Activated T-cell treated with anti-CD3 and anti-CD28 coated beads, Interleukin-2, amount 50 U/mL, for 4 hours (primary cell): ENCODE data around the gene C17orf107. TPM values are rescaled to one million over a fixed set of nuclear protein-coding genes. Genes with fewer than 3 reads are reported as not detected.

Source experiments
- ATAC-seq, 2 donors: fragments of 200-7000 bp; cut with Tn5 transposase; one replicate each; pipeline ENCODE4 v1.10.0; 2021
- DNase-seq: peaks from one replicate; pipeline ENCODE4 v3.0.0-alpha.2; 2020
- H3K27me3 Mint-ChIP-seq: one replicate; pipeline ENCODE4 v1.8.0; 2021; ENCODE audit warnings: low read depth, mixed read lengths
- H3K36me3 Mint-ChIP-seq: one replicate; pipeline ENCODE4 v1.8.0; 2022; ENCODE audit warnings: mixed read lengths; ENCODE audit not compliant: insufficient read depth
- H3K4me1 Mint-ChIP-seq: one replicate; pipeline ENCODE4 v1.8.0; 2021; ENCODE audit warnings: low read depth, mixed read lengths
- H3K4me3 Mint-ChIP-seq: one replicate; pipeline ENCODE4 v1.8.0; 2021; ENCODE audit warnings: mild to moderate bottlenecking, moderate library complexity, mixed read lengths
- H3K9me3 Mint-ChIP-seq: one replicate; pipeline ENCODE4 v1.8.0; 2021; ENCODE audit warnings: mixed read lengths
- total RNA-seq, 3 donors: library from RNA; stranded (reverse); gene quantifications; one replicate each; pipeline ENCODE4 v1.2.1, GENCODE V29; 2021

C17orf107 gene
- total RNA-seq, 3 donors from 2014 or later, result 1.5 to 3.6 (median 2.7) TPM

DNA sequence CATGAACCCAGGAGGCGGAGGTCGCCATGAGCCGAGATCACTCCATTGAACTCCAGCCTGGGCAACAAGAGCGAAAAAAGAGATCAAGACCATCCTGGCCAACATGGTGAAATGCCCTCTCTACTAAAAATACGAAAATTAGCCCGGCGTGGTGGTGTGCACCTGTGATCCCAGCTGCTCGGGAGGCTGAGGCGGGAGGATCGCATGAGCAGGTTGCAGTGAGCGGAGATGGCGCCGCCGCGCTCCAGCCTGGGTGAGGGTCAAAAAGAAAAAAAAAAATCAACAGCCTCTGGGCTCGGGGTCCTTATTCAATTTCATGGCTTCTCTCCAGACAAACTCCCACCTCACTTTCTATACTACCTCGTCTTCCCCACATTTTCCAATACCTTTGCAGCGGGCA is 29.5 kb downstream of the C17orf107 start:
- Mint-ChIP-seq H3K4me3 (no peak overlapping the region), H3K27me3 (no peaks in the 10 kb centered on the region), H3K9me3 (no peaks in the 10 kb centered on the region), H3K36me3 (peaks cover 10% of the 10 kb centered on the region), H3K4me1 (peaks cover 17% of the 10 kb centered on the region)
- DNase-seq (no peak), ATAC-seq (no peak)

DNA sequence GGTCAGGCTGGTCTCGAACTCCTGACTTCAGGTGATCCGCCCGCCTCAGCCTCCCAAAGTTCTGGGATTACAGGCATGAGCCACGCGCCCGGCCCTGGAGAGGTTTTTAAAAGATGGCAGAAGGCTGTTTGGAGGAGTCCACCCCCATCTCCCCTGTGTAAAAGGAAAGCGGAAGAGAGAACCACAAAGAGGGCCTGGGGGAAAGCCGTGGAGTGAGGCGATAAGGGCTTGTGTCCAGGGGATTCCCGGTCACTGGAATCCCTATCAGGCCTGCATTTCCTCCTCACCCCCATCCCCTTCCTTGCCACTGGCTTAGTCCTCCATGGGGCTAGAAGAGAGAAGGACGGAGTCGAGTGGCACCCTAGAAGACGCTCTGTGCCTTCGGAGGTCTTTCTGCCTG is 32.6 kb downstream of the C17orf107 start, which contains the start of gene GP1BA:
Gene GP1BA (plus strand): TSS at position 315 of the 400 bp plus-strand sequence. CDS start 328 bp downstream, outside the sequence.
- DNase-seq, result no peak
- Mint-ChIP-seq H3K27me3 (no peaks in the 10 kb centered on the region), H3K4me3 (no peak within 1 kb of the TSS), H3K4me1 (peaks cover 25% of the 10 kb centered on the region), H3K9me3 (no peaks in the 10 kb centered on the region), H3K36me3 (peaks cover 6% of the 10 kb centered on the region)
- ATAC-seq, result no peak

DNA sequence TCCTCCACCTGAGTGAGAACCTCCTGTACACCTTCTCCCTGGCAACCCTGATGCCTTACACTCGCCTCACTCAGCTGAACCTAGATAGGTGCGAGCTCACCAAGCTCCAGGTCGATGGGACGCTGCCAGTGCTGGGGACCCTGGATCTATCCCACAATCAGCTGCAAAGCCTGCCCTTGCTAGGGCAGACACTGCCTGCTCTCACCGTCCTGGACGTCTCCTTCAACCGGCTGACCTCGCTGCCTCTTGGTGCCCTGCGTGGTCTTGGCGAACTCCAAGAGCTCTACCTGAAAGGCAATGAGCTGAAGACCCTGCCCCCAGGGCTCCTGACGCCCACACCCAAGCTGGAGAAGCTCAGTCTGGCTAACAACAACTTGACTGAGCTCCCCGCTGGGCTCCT is 33.4 kb downstream of the C17orf107 start:
- H3K27me3 Mint-ChIP-seq, result no peaks in the 10 kb centered on the region
- no peak for DNase-seq

DNA sequence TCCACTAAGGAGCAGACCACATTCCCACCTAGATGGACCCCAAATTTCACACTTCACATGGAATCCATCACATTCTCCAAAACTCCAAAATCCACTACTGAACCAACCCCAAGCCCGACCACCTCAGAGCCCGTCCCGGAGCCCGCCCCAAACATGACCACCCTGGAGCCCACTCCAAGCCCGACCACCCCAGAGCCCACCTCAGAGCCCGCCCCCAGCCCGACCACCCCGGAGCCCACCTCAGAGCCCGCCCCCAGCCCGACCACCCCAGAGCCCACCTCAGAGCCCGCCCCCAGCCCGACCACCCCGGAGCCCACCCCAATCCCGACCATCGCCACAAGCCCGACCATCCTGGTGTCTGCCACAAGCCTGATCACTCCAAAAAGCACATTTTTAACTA is 34.3 kb downstream of the C17orf107 start:
- DNase-seq (no peak), ATAC-seq (no peak)
- no peak overlapping the region for H3K4me3 Mint-ChIP-seq
- H3K9me3 Mint-ChIP-seq, result no peaks in the 10 kb centered on the region
- H3K27me3 Mint-ChIP-seq, result no peaks in the 10 kb centered on the region
- peaks cover 31% of the 10 kb centered on the region for H3K4me1 Mint-ChIP-seq
- peaks cover 7% of the 10 kb centered on the region for H3K36me3 Mint-ChIP-seq

More for the DNA sequence above, 33.4 kb downstream of the C17orf107 start:
- Mint-ChIP-seq H3K4me3 (no peak overlapping the region), H3K36me3 (peaks cover 7% of the 10 kb centered on the region), H3K4me1 (peaks cover 25% of the 10 kb centered on the region), H3K9me3 (no peaks in the 10 kb centered on the region)
- no peak for ATAC-seq

DNA sequence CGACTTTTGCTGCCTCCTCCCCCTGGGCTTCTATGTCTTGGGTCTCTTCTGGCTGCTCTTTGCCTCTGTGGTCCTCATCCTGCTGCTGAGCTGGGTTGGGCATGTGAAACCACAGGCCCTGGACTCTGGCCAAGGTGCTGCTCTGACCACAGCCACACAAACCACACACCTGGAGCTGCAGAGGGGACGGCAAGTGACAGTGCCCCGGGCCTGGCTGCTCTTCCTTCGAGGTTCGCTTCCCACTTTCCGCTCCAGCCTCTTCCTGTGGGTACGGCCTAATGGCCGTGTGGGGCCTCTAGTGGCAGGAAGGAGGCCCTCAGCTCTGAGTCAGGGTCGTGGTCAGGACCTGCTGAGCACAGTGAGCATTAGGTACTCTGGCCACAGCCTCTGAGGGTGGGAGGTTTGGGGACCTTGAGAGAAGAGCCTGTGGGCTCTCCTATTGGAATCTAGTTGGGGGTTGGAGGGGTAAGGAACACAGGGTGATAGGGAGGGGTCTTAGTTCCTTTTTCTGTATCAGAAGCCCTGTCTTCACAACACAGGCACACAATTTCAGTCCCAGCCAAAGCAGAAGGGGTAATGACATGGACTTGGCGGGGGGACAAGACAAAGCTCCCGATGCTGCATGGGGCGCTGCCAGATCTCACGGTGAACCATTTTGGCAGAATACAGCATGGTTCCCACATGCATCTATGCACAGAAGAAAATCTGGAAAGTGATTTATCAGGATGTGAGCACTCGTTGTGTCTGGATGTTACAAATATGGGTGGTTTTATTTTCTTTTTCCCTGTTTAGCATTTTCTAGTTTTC is 35.0 kb downstream of the C17orf107 start:
- ATAC-seq (peak in 1 of 2 donors; percentile 20), DNase-seq (no peak)
- no peaks in the 10 kb centered on the region for H3K9me3 Mint-ChIP-seq
- peaks cover 38% of the 10 kb centered on the region for H3K4me1 Mint-ChIP-seq
- H3K27me3 Mint-ChIP-seq, result no peaks in the 10 kb centered on the region
- peaks cover 7% of the 10 kb centered on the region for H3K36me3 Mint-ChIP-seq
- no peak overlapping the region for H3K4me3 Mint-ChIP-seq

DNA sequence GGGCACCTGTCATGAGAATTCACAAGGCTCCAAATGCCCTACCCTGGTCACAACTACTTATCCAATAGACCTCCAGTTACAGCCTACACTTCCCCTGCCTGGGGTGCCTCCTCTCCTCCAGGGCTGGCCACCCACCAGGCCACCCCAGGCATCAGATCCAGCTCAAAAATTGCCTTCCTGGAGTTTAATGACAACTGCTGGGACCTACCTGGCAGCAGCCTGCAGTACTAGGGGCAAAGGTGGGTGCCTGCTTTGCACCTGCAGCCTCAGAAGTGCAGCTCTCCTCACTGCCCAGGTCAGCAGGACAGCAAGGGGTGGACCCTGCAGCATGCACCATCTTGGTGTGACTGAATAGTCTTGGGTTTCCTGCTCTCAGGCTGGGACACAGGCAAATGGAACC is 36.3 kb downstream of the C17orf107 start:
- Mint-ChIP-seq H3K27me3 (no peaks in the 10 kb centered on the region), H3K9me3 (no peaks in the 10 kb centered on the region), H3K4me3 (no peak overlapping the region), H3K36me3 (peaks cover 7% of the 10 kb centered on the region), H3K4me1 (peaks cover 38% of the 10 kb centered on the region)
- no peak for ATAC-seq
- DNase-seq, result no peak

DNA sequence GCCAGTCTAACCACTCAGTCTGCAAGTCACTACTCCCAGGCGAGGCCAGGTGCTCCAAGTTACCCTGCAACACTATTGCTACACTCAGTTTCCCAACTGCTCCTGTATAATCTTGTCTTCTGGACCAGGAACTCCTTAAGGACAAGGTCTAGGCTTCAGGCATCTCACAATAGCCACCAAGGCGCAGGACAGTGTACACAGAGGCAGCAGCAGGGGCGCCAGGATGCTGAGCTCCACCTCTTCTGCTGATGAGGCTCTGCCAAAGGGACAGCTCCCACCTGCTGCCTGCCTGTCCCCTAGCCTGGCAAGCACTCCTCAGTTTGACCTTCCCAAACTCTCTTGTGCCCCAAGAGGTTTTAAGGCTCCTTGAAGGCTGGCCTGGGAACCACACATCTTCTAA is 37.1 kb downstream of the C17orf107 start:
- no peak for DNase-seq
- Mint-ChIP-seq H3K4me1 (peaks cover 43% of the 10 kb centered on the region), H3K36me3 (peaks cover 7% of the 10 kb centered on the region), H3K9me3 (no peaks in the 10 kb centered on the region), H3K4me3 (no peak overlapping the region), H3K27me3 (no peaks in the 10 kb centered on the region)
- ATAC-seq, result no peak

DNA sequence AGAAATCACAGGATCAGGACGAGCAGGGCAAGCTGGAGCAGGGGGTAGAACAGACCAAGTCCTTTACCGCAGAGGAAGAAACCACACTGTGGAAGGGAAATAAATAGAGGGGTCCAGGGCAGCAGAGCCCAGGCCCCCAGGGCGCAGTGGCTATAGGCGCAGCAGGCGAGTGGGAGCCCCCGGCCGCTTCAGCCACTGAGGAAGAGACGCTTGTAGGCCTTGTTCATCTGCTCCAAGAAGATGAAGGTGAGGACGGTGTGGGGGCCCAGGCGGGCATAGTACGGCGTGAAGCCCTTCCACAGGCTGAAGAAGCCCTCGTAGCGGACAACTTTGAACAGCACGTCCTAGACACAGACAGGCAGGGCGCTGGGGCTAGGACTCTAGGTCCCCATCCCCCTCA is 38.2 kb downstream of the C17orf107 start:
- DNase-seq, result no peak
- Mint-ChIP-seq H3K4me3 (peak overlapping the region; percentile 95), H3K36me3 (peaks cover 13% of the 10 kb centered on the region), H3K4me1 (peaks cover 50% of the 10 kb centered on the region), H3K9me3 (no peaks in the 10 kb centered on the region), H3K27me3 (no peaks in the 10 kb centered on the region)
- ATAC-seq, result no peak

DNA sequence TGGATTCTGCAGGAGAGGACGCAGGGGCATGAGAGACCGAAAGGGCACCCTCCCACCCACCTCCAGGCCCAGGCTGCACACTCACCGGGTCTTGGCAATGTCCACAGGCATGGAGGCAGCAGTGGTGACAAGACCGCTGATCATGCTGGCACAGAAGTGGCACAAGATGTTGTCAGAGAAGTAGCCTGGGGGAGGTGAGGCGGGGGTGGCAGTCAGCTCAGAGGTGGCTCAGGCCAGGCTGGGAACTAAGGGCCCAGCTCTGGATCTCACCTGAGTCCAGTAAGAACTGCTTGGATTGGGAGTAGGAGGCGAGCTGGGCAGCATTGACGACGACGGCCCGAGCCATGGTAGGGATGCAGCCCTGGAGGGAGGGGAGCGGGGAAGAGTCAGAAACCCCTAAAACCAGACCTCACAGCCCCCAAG is 38.7 kb downstream of the C17orf107 start:
- H3K36me3 Mint-ChIP-seq, result peaks cover 14% of the 10 kb centered on the region
- peak overlapping the region; percentile 95 for H3K4me3 Mint-ChIP-seq
- no peak for ATAC-seq
- H3K9me3 Mint-ChIP-seq, result no peaks in the 10 kb centered on the region
- H3K4me1 Mint-ChIP-seq, result peaks cover 54% of the 10 kb centered on the region
- no peaks in the 10 kb centered on the region for H3K27me3 Mint-ChIP-seq
- DNase-seq, result no peak

DNA sequence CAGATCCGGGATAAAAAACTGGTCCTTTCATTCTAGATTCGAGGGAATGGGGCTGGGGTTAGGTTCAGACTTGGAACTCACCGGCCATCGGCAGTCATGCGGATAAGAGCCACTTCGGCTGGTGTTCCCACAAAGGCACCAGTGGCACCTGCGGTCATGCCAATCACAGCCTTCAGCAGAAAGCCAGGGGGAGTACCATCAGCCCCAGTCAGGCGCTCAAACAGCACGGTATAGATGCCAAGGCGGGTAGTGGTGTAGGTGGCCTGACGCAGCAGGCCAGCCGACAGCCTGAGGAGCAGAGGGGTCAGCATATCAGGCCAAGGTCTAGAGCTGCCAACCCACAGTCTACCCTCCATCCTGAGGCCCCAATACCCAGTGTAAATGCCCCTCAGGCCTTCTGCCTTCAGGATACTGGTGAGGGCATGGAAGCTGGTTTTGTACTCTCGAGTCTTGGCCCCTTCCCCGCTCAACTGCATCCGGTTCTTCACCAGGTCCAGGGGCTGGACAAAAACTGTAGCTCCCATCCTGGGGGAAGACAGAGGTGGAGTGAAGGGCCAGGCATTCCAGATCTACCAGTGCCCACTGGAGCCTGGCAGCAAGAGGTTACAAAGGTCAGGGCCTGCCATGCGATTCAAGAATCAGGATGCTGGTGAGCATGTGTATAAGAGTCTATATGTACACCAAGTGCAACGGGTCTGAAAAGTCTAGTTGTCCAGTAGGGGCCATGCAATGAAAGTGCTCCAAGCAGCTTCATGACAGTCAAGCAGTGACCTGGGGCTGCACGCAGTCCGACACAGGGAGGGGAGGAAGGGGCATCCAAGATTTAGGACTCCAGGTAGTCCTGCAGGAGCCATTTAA is 39.6 kb downstream of the C17orf107 start:
- peaks cover 55% of the 10 kb centered on the region for H3K4me1 Mint-ChIP-seq
- H3K9me3 Mint-ChIP-seq, result no peaks in the 10 kb centered on the region
- no peaks in the 10 kb centered on the region for H3K27me3 Mint-ChIP-seq
- DNase-seq (no peak), ATAC-seq (no peak)
- peak overlapping the region; percentile 95 for H3K4me3 Mint-ChIP-seq
- peaks cover 17% of the 10 kb centered on the region for H3K36me3 Mint-ChIP-seq

DNA sequence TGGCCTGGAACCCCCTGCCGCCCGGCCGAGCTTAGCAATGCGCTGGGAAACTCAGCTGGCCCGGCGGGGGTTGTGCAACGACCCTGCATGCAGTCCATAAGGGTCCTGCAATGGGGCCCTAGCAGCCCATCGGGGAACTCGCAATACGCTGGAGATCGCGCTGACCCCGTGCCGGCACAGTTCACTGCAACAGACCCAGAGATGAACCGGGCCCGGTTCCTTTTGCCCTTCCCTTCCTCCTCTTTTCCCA is 40.1 kb downstream of the C17orf107 start:
- ATAC-seq (peak; percentile 3 to 5), DNase-seq (no peak)
- Mint-ChIP-seq H3K27me3 (no peaks in the 10 kb centered on the region), H3K9me3 (no peaks in the 10 kb centered on the region), H3K36me3 (peaks cover 22% of the 10 kb centered on the region), H3K4me1 (peaks cover 55% of the 10 kb centered on the region), H3K4me3 (peak overlapping the region; percentile 95)

DNA sequence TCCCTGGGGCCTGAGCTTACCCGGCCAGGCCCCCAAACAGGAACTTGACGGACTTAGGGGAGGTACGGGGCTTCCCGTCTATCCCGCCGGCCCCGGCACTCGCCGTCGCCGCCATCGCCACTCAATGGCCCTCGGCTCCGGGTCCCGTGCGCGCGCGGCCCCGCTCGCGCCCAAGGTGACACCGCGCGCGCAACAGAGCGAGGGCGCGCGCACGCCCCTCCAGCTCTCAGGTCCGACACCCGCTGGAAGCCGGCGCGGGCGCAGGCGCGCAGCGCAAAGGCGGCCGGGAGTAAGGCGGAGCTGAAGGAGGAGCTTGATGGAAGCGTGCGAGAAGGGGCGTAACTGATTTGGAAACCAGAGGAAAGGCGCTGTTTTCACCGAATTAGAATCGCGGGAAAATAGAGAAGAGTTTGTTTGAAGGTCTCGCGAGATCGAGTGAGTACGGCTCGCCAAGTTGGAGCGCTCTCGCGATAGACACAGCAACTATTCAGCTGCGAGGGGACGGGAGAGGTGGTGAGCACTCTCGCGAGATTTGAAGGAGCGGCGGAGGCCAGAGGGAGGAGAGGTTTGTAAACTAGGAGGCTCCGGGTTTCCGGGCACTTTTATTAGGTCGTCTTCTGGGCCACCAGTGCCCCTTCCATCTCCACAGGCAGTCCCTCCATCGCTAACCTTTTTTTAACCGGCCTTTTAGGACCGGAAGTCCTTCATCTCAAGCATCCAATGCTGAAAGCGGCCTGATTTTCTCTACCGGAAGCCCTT is 40.6 kb downstream of the C17orf107 start, which contains the start of the genes RNF167 and SLC25A11:
Gene RNF167 (plus strand): TSS at position 473 of the 759 bp plus-strand sequence. CDS start 642 bp downstream, outside the sequence.
Gene SLC25A11 (minus strand): TSS at position 251 of the 759 bp plus-strand sequence. CDS start 136 bp downstream, at position 115.
- peaks cover 57% of the 10 kb centered on the region for H3K4me1 Mint-ChIP-seq
- peak within 1 kb of the TSS; percentile 95 for H3K4me3 Mint-ChIP-seq
- no peaks in the 10 kb centered on the region for H3K27me3 Mint-ChIP-seq
- peaks cover 26% of the 10 kb centered on the region for H3K36me3 Mint-ChIP-seq
- H3K9me3 Mint-ChIP-seq, result no peaks in the 10 kb centered on the region
- DNase-seq, result peak; percentile 93
- ATAC-seq, result peak; percentile 87 to 88

DNA sequence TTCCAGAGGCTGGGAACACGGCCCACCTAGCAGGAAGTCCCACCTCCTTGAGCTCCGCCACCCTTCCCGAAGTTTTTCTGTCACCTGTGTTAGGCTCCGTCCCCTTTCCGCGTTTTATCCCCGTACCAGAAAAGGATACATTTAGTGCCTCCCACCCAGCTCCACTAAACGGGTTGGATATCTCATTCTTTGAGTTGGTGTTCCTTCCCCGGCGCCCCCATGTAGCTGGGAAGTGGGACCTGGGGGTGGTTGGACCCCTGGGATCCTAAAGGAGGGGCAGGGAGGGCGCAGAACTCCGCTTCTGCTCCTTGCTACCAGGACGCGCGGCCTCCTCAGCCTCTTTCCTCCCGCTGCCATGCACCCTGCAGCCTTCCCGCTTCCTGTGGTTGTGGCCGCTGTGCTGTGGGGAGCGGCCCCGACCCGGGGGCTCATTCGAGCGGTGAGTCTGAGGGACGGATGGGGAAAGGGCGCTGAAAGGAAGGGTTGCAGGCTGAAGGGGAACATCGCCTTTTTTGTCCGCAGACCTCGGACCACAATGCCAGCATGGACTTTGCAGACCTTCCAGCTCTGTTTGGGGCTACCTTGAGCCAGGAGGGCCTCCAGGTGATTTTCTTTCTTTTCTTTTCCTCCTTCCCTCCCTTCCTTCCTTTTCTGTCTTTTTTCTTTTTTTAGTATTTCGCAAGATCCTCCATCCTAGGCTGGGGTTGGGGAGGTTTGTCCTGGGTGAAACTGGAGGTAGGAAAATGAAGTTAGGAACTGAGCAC is 41.4 kb downstream of the C17orf107 start:
- ATAC-seq (peak; percentile 2), DNase-seq (no peak)
- H3K4me1 Mint-ChIP-seq, result peaks cover 65% of the 10 kb centered on the region
- H3K36me3 Mint-ChIP-seq, result peaks cover 33% of the 10 kb centered on the region
- H3K9me3 Mint-ChIP-seq, result no peaks in the 10 kb centered on the region
- H3K27me3 Mint-ChIP-seq, result no peaks in the 10 kb centered on the region
- H3K4me3 Mint-ChIP-seq, result peak overlapping the region; percentile 95
